GM19463 (cell line): Measurements from ENCODE around the gene USH1C.

Experiments used
- ATAC-seq: cut with Tn5 transposase; IDR thresholded peaks from one replicate; pipeline ENCODE4 v1.9.1; 2021; ENCODE audit warnings: mild to moderate bottlenecking, moderate library complexity; ENCODE audit not compliant: unreplicated experiment

The USH1C gene

GRCh38 chr11:17571431-17572358 is 27.5 kb upstream of the USH1C start:
- ATAC-seq: no peak

- no peak for ATAC-seq
These were observed 25.8 kb upstream of the USH1C start for GRCh38 chr11:17570034-17570433.

- ATAC-seq: no peak
These were observed 24.7 kb upstream of the USH1C start for GRCh38 chr11:17568944-17569343.

GRCh38 chr11:17564687-17565042 is 20.4 kb upstream of the USH1C start:
- ATAC-seq: no peak

- no peak for ATAC-seq
These were observed 19.9 kb upstream of the USH1C start for GRCh38 chr11:17563961-17564686.

- no peak for ATAC-seq
These were observed 19.0 kb upstream of the USH1C start for GRCh38 chr11:17563231-17563646.

GRCh38 chr11:17561526-17561925 is 17.3 kb upstream of the USH1C start:
- ATAC-seq: no peak

- no peak for ATAC-seq
These were observed 16.8 kb upstream of the USH1C start for GRCh38 chr11:17561111-17561415.

GRCh38 chr11:17560281-17561110 is 16.3 kb upstream of the USH1C start:
- ATAC-seq: no peak

GRCh38 chr11:17559341-17560087 is 15.3 kb upstream of the USH1C start:
- no peak for ATAC-seq

GRCh38 chr11:17558916-17559315 is 14.7 kb upstream of the USH1C start:
- ATAC-seq: no peak

- ATAC-seq: no peak
These were observed 14.0 kb upstream of the USH1C start for GRCh38 chr11:17558025-17558780.

- ATAC-seq: no peak
These were observed 12.8 kb upstream of the USH1C start for GRCh38 chr11:17556999-17557398.

- no peak for ATAC-seq
These were observed 10.3 kb upstream of the USH1C start for GRCh38 chr11:17554487-17554886.

GRCh38 chr11:17553249-17553546 is 9.0 kb upstream of the USH1C start:
- ATAC-seq: no peak

GRCh38 chr11:17552392-17553248 is 8.4 kb upstream of the USH1C start:
- no peak for ATAC-seq

- ATAC-seq: no peak
These were observed 7.8 kb upstream of the USH1C start for GRCh38 chr11:17552041-17552355.

- ATAC-seq: no peak
These were observed 7.3 kb upstream of the USH1C start for GRCh38 chr11:17551347-17552040.
